A549 (cell line): ENCODE results near the gene MACF1. TPM values are rescaled to one million over a fixed set of nuclear protein-coding genes. Genes with fewer than 3 reads are reported as not detected.

Experiments used
- ATAC-seq, 2 experiments: fragments of 200-7000 bp in 1 of 2; fragments of >200 bp in 1 of 2; cut with Nextera tagmentation in 1 of 2; cut with Tn5 transposase in 1 of 2; 3 replicates each; pipeline versions ENCODE4 v1.8.0 to v1.9.1; 2018 to 2020; ENCODE audit warnings: mild to moderate bottlenecking in 1 of 2, moderate library complexity in 1 of 2
- CTCF ChIA-PET: fragments of 300-600 bp; sonication (Branson Sonifier 250); formaldehyde crosslinking; extraction: SDS; loops from one replicate; lab custom pipeline; 2021; ENCODE audit warnings: antibody characterized with exemption, inconsistent platforms; lab: Yijun Ruan, JAX
- POLR2A ChIA-PET: fragments of 350-600 bp; formaldehyde crosslinking; extraction: SDS; loops from one replicate; lab custom pipeline; 2021; ENCODE audit warnings: antibody characterized with exemption, inconsistent platforms; lab: Yijun Ruan, JAX
- DNase-seq, 2 experiments: peaks; one replicate each; pipeline versions ENCODE4 v3.0.0 to v3.0.0-alpha.2; 2011 to 2016; ENCODE audit warnings: low read depth in 1 of 2, low spot score in 1 of 2
- FAIRE-seq: peaks from 2 replicates; lab custom pipeline; 2011; peaks lifted over from hg19 to GRCh38; lab: Jason Lieb, UNC
- H3K27ac ChIP-seq, 2 experiments: fragments of >200 bp; sonication (Bioruptor Twin); formaldehyde crosslinking; 3 replicates each; pipeline ENCODE4 v1.5.1; 2016 to 2017
- H3K4me1 ChIP-seq: fragments of >200 bp; sonication (Bioruptor Twin); formaldehyde crosslinking; 3 replicates; pipeline ENCODE4 v1.6.1; 2016
- H3K4me2 ChIP-seq: fragments of >200 bp; sonication (Bioruptor Twin); formaldehyde crosslinking; 3 replicates; pipeline ENCODE4 v1.6.1; 2016
- H3K4me3 ChIP-seq: fragments of >200 bp; sonication (Bioruptor Twin); formaldehyde crosslinking; 3 replicates; pipeline ENCODE4 v1.5.1; 2016
- H3K9me3 ChIP-seq: fragments of >200 bp; sonication (Bioruptor Twin); formaldehyde crosslinking; 3 replicates; pipeline ENCODE4 v1.6.1; 2016
- CBX2 ChIP-seq: fragments of 200-600 bp; sonication (generic); IDR thresholded peaks from 2 replicates; pipeline ENCODE4 v1.6.1; 2016; ENCODE audit warnings: low read depth, mild to moderate bottlenecking, borderline replicate concordance
- CBX8 ChIP-seq: fragments of 200-600 bp; sonication (generic); IDR thresholded peaks from 2 replicates; pipeline ENCODE4 v1.6.1; 2016
- CTCF ChIP-seq: fragments of >200 bp; sonication (Bioruptor Twin); formaldehyde crosslinking; IDR thresholded peaks from 3 replicates; pipeline ENCODE4 v1.5.1; 2016
- EHF ChIP-seq: fragments of 250-450 bp; sonication (Bioruptor Pico); IDR thresholded peaks from 2 replicates; pipeline ENCODE4 v1.5.0; 2020; ENCODE audit warnings: mild to moderate bottlenecking
- ELK1 ChIP-seq: fragments of 150-350 bp; IDR thresholded peaks from 2 replicates; pipeline ENCODE4 v1.6.1; 2014; ENCODE audit warnings: low read depth, mild to moderate bottlenecking, low read length
- EP300 ChIP-seq, 2 experiments: fragments of >200 bp; sonication (Bioruptor Twin); formaldehyde crosslinking; IDR thresholded peaks; 2 replicates in 1 of 2; 3 replicates in 1 of 2; pipeline ENCODE4 v1.6.1; 2016 to 2017
- FOSB ChIP-seq: fragments of 250-450 bp; sonication (Bioruptor Pico); IDR thresholded peaks from 2 replicates; pipeline ENCODE4 v1.5.0; 2020; ENCODE audit warnings: mild to moderate bottlenecking, moderate library complexity
- HES2 ChIP-seq: fragments of >200 bp; sonication (Bioruptor Twin); formaldehyde crosslinking; IDR thresholded peaks from 2 replicates; pipeline ENCODE4 v1.6.1; 2016
- HOXA7 ChIP-seq: fragments of 250-450 bp; sonication (Bioruptor Pico); IDR thresholded peaks from 2 replicates; pipeline ENCODE4 v1.5.0; 2020; ENCODE audit warnings: mild to moderate bottlenecking, moderate library complexity
- MAFK ChIP-seq: fragments of 450-650 bp; IDR thresholded peaks from 2 replicates; pipeline ENCODE4 v1.6.1; 2014; ENCODE audit not compliant: partially characterized antibody
- NFE2L2 ChIP-seq: fragments of 150-350 bp; conservative IDR thresholded peaks from 2 replicates; pipeline ENCODE4 v1.6.1; 2014; ENCODE audit warnings: low read length
- PBX3 ChIP-seq: IDR thresholded peaks from 2 replicates; pipeline ENCODE4 v1.6.1; 2012
- RAD21 ChIP-seq, 2 experiments: fragments of >200 bp in 1 of 2; sonication (Bioruptor Twin) in 1 of 2; formaldehyde crosslinking in 1 of 2; IDR thresholded peaks in 1 of 2; conservative IDR thresholded peaks in 1 of 2; 2 replicates in 1 of 2; 3 replicates in 1 of 2; pipeline ENCODE4 v1.6.1; 2012 to 2018; ENCODE audit warnings: inconsistent platforms in 1 of 2
- RARB ChIP-seq: fragments of 250-450 bp; sonication (Bioruptor Pico); IDR thresholded peaks from 2 replicates; pipeline ENCODE4 v1.8.0; 2021; ENCODE audit warnings: mild to moderate bottlenecking, moderate library complexity
- RCOR1 ChIP-seq: fragments of 150-350 bp; IDR thresholded peaks from 2 replicates; pipeline ENCODE4 v1.6.1; 2014; ENCODE audit warnings: antibody characterized with exemption, low read length, low read depth
- REST ChIP-seq: fragments of 200-600 bp; sonication (generic); IDR thresholded peaks from 2 replicates; pipeline ENCODE4 v1.6.1; 2016; ENCODE audit warnings: antibody characterized with exemption, mild to moderate bottlenecking, moderate library complexity
- SMC3 ChIP-seq: fragments of >200 bp; sonication (Bioruptor Twin); formaldehyde crosslinking; IDR thresholded peaks from 3 replicates; pipeline ENCODE4 v1.6.1; 2018; ENCODE audit warnings: inconsistent platforms
- ZNF302 ChIP-seq: fragments of 250-450 bp; sonication (Bioruptor Pico); IDR thresholded peaks from 2 replicates; pipeline ENCODE4 v1.9.0; 2021; ENCODE audit warnings: inconsistent platforms, mild to moderate bottlenecking, moderate library complexity
- ZSCAN20 ChIP-seq: fragments of 250-450 bp; sonication (Bioruptor Pico); IDR thresholded peaks from 2 replicates; pipeline ENCODE4 v1.8.0; 2022; ENCODE audit warnings: mild to moderate bottlenecking, moderate library complexity
- WGBS: methylation state at CpG from one replicate; pipeline ENCODE4 v1.1.6; 2017; ENCODE audit errors: missing lambda C conversion rate; 5-methylcytosine and 5-hydroxymethylcytosine counted together
- polyA plus RNA-seq, 4 experiments: library from polyadenylated mRNA; depleted of rRNA in 3 of 4; stranded (reverse); fragments of >200 nt; fragmentation: RNase III in 1 of 4; extraction: RNeasy Plus Mini Kit Qiagen cat#74134 plus additional on column Dnase treatment in 1 of 4; gene quantifications; 2 replicates in 3 of 4; 3 replicates in 1 of 4; pipeline ENCODE4 v1.2.3, GENCODE V29; 2011 to 2017

The MACF1 gene
- polyA plus RNA-seq, 2 of the 4 experiments (the other 2 are of a cell fraction): 45.7 to 64.2 TPM

GRCh38 chr1:39170731-39171667 lies 33.5 kb upstream of the MACF1 start (continued):
- TF ChIP-seq CBX2 (no peak), CBX8 (no peak), MAFK (no peak), SMC3 (no peak)

GRCh38 chr1:39173119-39173994 lies 31.1 kb upstream of the MACF1 start:
- POLR2A ChIA-PET: interaction anchor here (1.0 kb wide), 1 partner anchor 18 kb away, joined by 6 read pairs; no protein-coding TSS in a partner anchor
- Histone ChIP-seq H3K4me3 (no peak overlapping the region), H3K4me2 (peak overlapping the region; percentile 81), H3K4me1 (peaks cover 86% of the 10 kb centered on the region), H3K27ac (peak overlapping the region; percentile 78 to 91), H3K9me3 (no peaks in the 10 kb centered on the region)
- no peak for TF ChIP-seq ZNF302 (CRISPR knock-in tag)
- TF ChIP-seq RAD21 (conservative IDR thresholded peaks at IDR 0.05 in 1 of 2, IDR thresholded peaks at IDR 0.05 in 1 of 2): peak; percentile 36 to 46; a peak in 3 of 5 replicates
- DNase-seq (no peak), FAIRE-seq (no peak), ATAC-seq (peak; percentile 26 to 31; a peak in 3 of 6 replicates)
- CTCF ChIA-PET: interaction anchor here (0.5 to 6.0 kb wide), 11 partner anchors 11 to 85 kb away, joined by 3 to 35 read pairs (median 4); partner anchors contain the start of gene MACF1
- 64% methylated on average over 7 of the region's 9 CpGs for whole genome bisulfite sequencing

GRCh38 chr1:39173995-39174380 lies 30.5 kb upstream of the MACF1 start:
- CTCF ChIA-PET: interaction anchor here (0.5 to 4.9 kb wide), 8 partner anchors 10 to 85 kb away, joined by 3 to 17 read pairs (median 4); partner anchors contain the start of gene MACF1

More at GRCh38 chr1:39173995-39174380, 30.5 kb upstream of the MACF1 start:
- H3K4me1 ChIP-seq: peaks cover 86% of the 10 kb centered on the region
- no peaks in the 10 kb centered on the region for H3K9me3 ChIP-seq
- peak overlapping the region; percentile 78 to 91 for H3K27ac ChIP-seq
- 45% methylated on average over 2 of the region's 2 CpGs for WGBS
- DNase-seq (no peak), ATAC-seq (no peak), FAIRE-seq (no peak)
- H3K4me2 ChIP-seq: peak overlapping the region; percentile 81
- POLR2A ChIA-PET: interaction anchor here (0.5 to 1.0 kb wide), 2 partner anchors 12 to 17 kb away, joined by 3 to 6 read pairs; no protein-coding TSS in a partner anchor
- no peak for TF ChIP-seq NFE2L2
- no peak for TF ChIP-seq CTCF
- no peak for TF ChIP-seq RARB (CRISPR knock-in tag)
- no peak for TF ChIP-seq HES2
- no peak for TF ChIP-seq RAD21 (conservative IDR thresholded peaks at IDR 0.05 in 1 of 2, IDR thresholded peaks at IDR 0.05 in 1 of 2)
- TF ChIP-seq FOSB (CRISPR knock-in tag): no peak
- TF ChIP-seq ELK1: no peak
- no peak for TF ChIP-seq REST
- no peak for TF ChIP-seq ZSCAN20
- TF ChIP-seq HOXA7: no peak
- no peak for TF ChIP-seq RCOR1
- TF ChIP-seq MAFK: no peak
- TF ChIP-seq EP300 (IDR thresholded peaks at IDR 0.05): no peak
- TF ChIP-seq EHF (CRISPR knock-in tag): no peak
- no peak for TF ChIP-seq CBX8
- no peak for TF ChIP-seq PBX3
- H3K4me3 ChIP-seq: no peak overlapping the region
